ENCODE results near the gene PIK3C2G.

- TF ChIP-seq, protein P1, sequence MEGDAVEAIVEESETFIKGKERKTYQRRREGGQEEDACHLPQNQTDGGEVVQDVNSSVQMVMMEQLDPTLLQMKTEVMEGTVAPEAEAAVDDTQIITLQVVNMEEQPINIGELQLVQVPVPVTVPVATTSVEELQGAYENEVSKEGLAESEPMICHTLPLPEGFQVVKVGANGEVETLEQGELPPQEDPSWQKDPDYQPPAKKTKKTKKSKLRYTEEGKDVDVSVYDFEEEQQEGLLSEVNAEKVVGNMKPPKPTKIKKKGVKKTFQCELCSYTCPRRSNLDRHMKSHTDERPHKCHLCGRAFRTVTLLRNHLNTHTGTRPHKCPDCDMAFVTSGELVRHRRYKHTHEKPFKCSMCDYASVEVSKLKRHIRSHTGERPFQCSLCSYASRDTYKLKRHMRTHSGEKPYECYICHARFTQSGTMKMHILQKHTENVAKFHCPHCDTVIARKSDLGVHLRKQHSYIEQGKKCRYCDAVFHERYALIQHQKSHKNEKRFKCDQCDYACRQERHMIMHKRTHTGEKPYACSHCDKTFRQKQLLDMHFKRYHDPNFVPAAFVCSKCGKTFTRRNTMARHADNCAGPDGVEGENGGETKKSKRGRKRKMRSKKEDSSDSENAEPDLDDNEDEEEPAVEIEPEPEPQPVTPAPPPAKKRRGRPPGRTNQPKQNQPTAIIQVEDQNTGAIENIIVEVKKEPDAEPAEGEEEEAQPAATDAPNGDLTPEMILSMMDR (IDR thresholded peaks at IDR 0.05), result no peak
- TF ChIP-seq POLR2AphosphoS5 (IDR thresholded peaks at IDR 0.05; ENCODE audit: low read depth, low read length) (no peak), SIN3A (IDR thresholded peaks at IDR 0.05; ENCODE audit: borderline replicate concordance, insufficient read depth, low read depth, low read length) (no peak), TCF7L2 (IDR thresholded peaks at IDR 0.05; ENCODE audit: low read depth, low read length) (no peak)
- TF ChIP-seq, protein P2, sequence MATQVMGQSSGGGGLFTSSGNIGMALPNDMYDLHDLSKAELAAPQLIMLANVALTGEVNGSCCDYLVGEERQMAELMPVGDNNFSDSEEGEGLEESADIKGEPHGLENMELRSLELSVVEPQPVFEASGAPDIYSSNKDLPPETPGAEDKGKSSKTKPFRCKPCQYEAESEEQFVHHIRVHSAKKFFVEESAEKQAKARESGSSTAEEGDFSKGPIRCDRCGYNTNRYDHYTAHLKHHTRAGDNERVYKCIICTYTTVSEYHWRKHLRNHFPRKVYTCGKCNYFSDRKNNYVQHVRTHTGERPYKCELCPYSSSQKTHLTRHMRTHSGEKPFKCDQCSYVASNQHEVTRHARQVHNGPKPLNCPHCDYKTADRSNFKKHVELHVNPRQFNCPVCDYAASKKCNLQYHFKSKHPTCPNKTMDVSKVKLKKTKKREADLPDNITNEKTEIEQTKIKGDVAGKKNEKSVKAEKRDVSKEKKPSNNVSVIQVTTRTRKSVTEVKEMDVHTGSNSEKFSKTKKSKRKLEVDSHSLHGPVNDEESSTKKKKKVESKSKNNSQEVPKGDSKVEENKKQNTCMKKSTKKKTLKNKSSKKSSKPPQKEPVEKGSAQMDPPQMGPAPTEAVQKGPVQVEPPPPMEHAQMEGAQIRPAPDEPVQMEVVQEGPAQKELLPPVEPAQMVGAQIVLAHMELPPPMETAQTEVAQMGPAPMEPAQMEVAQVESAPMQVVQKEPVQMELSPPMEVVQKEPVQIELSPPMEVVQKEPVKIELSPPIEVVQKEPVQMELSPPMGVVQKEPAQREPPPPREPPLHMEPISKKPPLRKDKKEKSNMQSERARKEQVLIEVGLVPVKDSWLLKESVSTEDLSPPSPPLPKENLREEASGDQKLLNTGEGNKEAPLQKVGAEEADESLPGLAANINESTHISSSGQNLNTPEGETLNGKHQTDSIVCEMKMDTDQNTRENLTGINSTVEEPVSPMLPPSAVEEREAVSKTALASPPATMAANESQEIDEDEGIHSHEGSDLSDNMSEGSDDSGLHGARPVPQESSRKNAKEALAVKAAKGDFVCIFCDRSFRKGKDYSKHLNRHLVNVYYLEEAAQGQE (IDR thresholded peaks at IDR 0.05; ENCODE audit: insufficient read depth in 1 of 2, low read depth in 2 of 2, low read length in 1 of 2), result no peak
Measured at GRCh38 chr12:18383203-18383602, 121.9 kb downstream of the PIK3C2G start.
